ENCODE data around the gene CNFN. TPM values are rescaled to one million over a fixed set of nuclear protein-coding genes. Genes with fewer than 3 reads are reported as not detected.

The CNFN gene
- total RNA-seq, 2 donors from 2014 or later, result not detected

DNA sequence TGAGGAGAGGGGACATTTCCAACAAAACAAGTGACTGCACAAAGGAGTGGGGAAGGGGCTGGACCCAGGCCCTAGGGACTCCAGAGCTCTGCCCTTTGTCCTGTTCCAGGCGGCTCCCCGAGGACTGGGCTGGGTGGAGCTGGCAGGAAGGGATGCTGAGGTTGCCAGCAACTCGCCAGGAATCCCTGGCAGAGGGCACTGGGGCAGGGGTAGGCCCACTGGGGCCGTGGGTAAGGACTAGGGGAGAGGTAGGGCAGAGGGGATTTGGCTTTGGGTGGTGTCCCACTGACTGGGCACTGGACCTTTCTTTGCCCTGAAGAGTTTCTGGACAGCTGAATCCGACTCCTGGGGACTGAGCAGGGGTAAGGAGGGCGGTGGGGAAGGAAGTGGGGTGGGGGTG lies 29.2 kb upstream of the CNFN start:
- Mint-ChIP-seq H3K36me3 (peaks cover 8% of the 10 kb centered on the region in 2 donors), H3K27ac (no peak overlapping the region), H3K9me3 (no peaks in the 10 kb centered on the region)
- ATAC-seq (no peak), DNase-seq (ENCODE audit: low spot score in 2 of 2) (no peak)

DNA sequence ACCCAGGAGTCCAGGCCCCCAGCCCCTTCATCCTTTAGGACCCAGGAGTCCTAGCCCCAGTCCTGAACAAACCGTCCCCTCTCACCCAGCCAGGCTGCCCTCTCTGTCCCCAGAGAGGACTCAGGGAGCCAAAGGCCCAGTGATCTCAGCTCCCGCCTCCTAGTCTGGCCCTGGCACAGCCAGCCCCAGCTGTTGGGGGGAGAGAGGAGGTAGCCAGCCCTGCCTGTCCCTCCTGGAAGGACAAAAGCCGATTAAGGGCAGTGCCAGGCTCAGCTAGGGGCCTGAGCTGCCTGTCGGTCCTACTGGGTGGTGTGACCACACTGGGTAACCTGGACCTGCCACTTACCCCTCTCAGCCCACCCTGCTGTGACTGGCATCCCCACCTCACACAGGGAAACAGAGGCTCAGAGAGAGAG lies 22.6 kb upstream of the CNFN start:
- H3K27ac Mint-ChIP-seq, result peak overlapping the region in 1 of 2 donors; percentile 2
- H3K36me3 Mint-ChIP-seq, result no peaks in the 10 kb centered on the region
- ATAC-seq, result no peak
- DNase-seq (ENCODE audit: low spot score in 2 of 2), result no peak
- H3K9me3 Mint-ChIP-seq, result no peaks in the 10 kb centered on the region

DNA sequence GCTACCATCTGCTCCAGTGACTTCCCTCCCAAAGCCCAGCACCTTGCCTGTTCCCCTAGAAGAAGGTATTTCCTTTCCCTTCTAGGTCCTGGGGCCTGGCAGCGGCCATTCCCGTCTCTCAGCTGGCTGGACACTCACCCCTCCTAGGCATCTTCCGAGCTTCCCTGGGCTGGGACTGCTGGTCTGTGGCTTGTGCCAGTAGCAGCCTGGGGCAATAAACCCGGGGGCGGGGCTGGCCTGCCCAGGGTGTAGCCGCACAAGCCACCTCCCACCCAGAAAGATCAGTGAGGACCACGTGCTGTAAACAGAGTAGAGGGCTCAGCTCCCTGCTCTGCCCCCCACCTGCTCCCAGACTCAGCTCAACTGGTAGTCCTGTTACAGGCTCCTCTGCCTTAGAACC lies 22.1 kb upstream of the CNFN start:
- DNase-seq (ENCODE audit: low spot score in 2 of 2) (no peak), ATAC-seq (no peak)
- Mint-ChIP-seq H3K36me3 (no peaks in the 10 kb centered on the region), H3K27ac (peak overlapping the region; percentile 2 to 65), H3K9me3 (no peaks in the 10 kb centered on the region)

DNA sequence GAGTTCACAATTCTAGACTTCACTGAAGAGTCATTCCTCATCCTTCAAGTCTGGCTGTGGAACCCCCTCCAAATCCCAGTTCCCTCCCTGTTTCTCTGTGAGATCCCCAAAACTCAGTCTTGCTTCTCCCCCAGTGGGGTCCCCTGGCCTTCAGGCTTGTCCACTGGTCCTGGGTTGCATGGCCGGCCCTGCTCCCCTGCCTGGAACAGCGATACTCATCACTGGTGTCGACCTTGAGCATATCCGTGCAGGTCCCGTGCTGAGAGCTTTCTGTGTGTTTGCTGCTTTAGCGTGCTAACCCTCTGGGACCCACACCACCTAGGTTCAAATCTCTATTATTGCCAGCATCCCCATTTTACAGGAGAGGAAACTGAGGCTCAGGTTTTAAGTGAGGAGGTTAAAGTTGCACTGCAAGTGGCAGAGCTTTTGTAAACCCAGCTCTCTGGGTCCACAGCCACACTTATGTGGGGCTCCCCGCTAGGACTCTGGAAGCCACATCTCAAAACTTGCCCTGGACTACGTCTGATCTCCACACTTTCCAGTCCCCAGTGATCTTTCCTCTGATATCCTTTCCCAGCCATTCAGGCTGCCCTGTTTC lies 21.6 kb upstream of the CNFN start:
- H3K9me3 Mint-ChIP-seq, result no peaks in the 10 kb centered on the region
- H3K36me3 Mint-ChIP-seq, result no peaks in the 10 kb centered on the region
- peak overlapping the region; percentile 20 to 65 for H3K27ac Mint-ChIP-seq
- DNase-seq (ENCODE audit: low spot score in 2 of 2) (no peak), ATAC-seq (no peak)

DNA sequence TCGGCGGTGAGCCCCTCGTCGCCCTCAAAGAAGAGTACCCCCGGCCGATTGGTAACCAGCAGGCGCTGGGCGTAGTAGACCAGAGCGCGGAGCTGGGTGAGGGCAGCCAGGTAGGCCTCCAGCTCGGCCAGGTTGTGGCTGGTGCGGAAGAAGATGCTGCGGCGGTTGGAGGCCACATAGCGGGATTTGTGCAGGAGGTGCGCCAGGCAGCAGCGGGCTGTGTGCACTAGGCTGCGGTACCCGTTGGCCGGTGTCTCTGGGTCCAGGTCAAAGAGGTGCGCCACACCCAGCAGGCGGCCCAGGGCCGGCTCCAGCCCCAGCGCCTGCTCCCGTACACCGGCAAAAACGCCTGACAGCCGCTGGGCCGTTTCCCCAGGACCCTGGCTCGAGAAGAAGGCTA lies 20.3 kb upstream of the CNFN start:
- Mint-ChIP-seq H3K36me3 (no peaks in the 10 kb centered on the region), H3K27ac (no peak overlapping the region), H3K9me3 (no peaks in the 10 kb centered on the region)
- ATAC-seq (no peak), DNase-seq (ENCODE audit: low spot score in 2 of 2) (no peak)

DNA sequence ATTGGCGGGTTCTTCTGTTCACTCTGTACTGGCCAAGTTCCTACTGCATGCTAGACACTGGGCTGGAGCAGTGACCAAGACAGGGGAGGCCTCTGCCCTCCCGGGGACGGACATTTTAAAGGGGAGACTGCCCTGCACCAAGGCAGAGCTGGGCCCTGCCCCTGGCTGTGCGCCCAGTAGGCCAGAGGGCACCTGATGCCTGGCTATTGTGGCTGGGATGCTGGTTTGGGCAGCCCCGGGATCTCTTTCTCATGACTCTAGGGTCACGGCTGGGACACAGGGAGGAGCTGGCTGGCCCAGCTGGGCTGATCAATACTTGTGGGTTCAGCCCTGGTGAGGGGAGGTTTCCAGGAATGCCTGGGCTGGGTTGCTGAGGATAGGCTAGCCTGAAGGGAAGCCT lies 19.4 kb upstream of the CNFN start:
- Mint-ChIP-seq H3K9me3 (no peaks in the 10 kb centered on the region), H3K27ac (peak overlapping the region in 1 of 2 donors; percentile 55), H3K36me3 (no peaks in the 10 kb centered on the region)
- ATAC-seq (peak in 1 of 2 donors; percentile 5), DNase-seq (ENCODE audit: low spot score in 2 of 2) (no peak)

DNA sequence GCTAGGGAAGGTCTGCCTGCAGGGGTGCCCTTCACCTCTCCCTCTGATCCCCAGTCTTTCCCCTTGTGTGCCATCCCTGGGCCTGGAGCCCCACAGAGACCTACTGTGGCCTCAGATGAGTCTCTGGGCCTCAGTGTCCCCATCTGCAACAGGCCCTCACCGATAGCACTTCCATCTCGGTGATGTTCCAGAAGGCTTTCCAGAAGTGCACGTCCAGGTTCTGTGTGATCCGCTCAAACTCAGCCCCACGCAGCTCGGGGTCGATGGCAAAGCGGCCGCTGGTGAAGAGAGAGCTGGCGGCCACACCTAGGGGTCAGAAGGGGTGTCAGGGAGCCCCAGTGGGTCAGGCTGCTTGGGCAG lies 17.7 kb upstream of the CNFN start:
- ATAC-seq, result no peak
- DNase-seq (ENCODE audit: low spot score in 2 of 2), result no peak
- no peak overlapping the region for H3K27ac Mint-ChIP-seq
- no peaks in the 10 kb centered on the region for H3K9me3 Mint-ChIP-seq
- H3K36me3 Mint-ChIP-seq, result no peaks in the 10 kb centered on the region

DNA sequence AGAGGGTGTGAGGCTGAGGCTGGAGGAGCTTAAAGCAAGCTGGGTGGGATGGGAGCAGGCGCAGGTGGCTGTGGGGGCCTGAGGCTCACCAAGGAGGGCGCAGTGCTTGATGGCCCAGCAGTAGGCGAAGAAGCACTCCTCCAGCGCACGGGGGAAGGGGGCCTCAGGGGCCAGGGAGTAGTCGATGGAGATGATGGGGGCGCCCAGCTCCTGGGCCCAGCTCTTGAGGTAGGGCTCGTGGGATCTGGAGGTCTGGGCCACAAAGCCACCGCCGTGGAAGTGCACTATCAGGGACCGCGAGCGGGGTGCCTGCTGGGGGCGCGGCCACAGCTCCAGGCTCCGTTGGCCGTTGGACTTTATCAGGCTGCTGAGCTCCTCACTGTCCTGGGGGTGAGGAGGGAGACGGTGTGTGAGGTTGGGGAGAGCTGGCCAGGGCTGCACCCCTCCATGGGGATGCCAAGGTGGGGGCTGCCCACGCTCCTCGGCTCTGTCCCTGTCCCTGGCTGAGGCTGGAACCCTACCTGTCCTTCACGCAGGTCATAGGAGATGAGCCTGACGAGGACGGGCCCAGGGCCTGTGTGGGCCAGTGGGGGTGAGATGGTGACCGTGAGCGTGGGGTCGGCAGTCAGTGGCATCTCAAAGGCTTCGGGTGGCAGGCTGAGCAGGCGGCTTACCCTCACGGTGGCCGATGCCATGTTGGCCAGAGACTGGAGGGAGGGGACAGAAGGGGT lies 17.2 kb upstream of the CNFN start:
- no peaks in the 10 kb centered on the region for H3K9me3 Mint-ChIP-seq
- peak in 1 of 2 donors; percentile 24 for ATAC-seq
- no peaks in the 10 kb centered on the region for H3K36me3 Mint-ChIP-seq
- no peak for DNase-seq (ENCODE audit: low spot score in 2 of 2)
- H3K27ac Mint-ChIP-seq, result no peak overlapping the region

DNA sequence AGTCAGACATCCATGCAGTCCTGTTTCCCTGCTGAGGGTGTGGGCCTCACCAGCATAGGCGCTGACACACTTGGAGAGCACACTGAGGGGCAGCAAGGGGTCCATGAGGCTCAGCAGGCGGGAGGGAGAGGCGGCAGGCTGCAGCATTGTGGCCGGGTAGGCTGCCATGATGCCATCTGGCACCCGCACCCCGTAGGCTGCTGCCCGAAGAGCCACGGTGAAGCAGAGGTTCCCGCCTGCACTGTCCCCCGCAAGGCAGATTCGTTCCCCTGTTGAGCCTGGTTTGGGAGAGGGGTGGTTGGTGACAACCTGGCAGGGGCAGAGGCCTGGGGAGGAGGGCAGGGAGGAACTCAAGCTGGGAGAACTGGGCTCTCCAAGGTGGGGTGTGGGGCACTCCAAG lies 16.0 kb upstream of the CNFN start:
- ATAC-seq, result no peak
- no peak for DNase-seq (ENCODE audit: low spot score in 2 of 2)
- Mint-ChIP-seq H3K27ac (no peak overlapping the region), H3K36me3 (no peaks in the 10 kb centered on the region), H3K9me3 (no peaks in the 10 kb centered on the region)

DNA sequence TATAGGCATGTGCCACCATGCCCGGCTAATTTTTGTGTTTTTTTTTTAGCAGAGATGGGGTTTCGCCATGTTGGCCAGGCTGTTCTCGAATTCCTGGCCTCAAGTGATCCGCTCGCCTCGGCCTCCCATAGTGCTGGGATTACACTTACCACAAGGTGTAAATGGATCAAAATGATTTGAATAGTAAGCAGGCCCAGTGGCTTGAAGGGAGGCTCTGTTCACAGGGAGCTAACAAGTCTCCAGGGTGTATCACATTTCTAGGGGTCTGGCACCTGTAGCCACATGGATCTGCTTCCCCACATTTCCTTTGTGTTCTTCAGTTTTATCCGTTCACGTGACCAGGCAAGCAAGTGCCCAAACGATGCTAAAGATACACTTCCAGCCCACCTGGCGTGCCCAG lies 13.5 kb upstream of the CNFN start:
- Mint-ChIP-seq H3K9me3 (no peaks in the 10 kb centered on the region), H3K27ac (no peak overlapping the region), H3K36me3 (peaks cover 0 to 6% of the 10 kb centered on the region in 2 donors)
- no peak for ATAC-seq
- DNase-seq (ENCODE audit: low spot score in 2 of 2), result no peak

DNA sequence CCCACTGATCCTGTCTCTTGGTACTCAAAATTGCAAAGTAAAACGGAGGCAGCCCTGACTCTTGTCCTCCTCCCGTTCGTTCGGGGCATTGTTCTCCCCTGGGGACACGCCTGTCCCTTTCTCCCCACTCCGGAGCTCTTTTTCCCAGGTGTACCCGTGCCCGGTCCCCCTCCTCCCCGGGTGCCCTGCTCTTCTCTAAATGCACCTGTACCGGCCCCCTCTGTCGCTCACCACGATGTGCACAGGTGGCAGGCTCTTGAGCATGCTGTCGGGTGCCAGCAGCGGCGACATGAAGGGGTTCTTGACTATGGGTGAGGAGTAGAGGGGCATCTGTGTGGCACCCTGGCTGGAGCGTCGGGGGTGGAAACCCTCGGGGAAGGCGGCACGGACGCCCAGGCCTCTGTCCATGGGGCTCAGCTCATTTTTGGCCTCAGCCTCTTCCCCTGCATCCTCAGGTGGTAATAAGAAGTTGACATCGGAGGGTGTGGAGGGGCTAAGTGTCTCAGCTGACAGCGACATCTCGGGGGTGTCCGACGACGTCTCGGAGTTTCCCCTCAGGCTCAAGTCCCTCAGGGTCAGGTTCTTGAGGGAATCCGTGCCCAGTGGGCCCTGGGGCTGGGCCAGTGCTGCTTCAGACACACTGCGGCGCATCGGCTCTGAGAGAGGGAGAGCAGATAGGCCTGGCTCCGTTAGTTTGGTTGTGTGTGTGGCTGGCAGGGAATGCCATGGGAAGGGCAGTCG lies 12.4 kb upstream of the CNFN start:
- Mint-ChIP-seq H3K27ac (peak overlapping the region in 1 of 2 donors; percentile 55), H3K9me3 (no peaks in the 10 kb centered on the region), H3K36me3 (peaks cover 0 to 6% of the 10 kb centered on the region in 2 donors)
- DNase-seq (ENCODE audit: low spot score in 2 of 2) (no peak), ATAC-seq (no peak)

DNA sequence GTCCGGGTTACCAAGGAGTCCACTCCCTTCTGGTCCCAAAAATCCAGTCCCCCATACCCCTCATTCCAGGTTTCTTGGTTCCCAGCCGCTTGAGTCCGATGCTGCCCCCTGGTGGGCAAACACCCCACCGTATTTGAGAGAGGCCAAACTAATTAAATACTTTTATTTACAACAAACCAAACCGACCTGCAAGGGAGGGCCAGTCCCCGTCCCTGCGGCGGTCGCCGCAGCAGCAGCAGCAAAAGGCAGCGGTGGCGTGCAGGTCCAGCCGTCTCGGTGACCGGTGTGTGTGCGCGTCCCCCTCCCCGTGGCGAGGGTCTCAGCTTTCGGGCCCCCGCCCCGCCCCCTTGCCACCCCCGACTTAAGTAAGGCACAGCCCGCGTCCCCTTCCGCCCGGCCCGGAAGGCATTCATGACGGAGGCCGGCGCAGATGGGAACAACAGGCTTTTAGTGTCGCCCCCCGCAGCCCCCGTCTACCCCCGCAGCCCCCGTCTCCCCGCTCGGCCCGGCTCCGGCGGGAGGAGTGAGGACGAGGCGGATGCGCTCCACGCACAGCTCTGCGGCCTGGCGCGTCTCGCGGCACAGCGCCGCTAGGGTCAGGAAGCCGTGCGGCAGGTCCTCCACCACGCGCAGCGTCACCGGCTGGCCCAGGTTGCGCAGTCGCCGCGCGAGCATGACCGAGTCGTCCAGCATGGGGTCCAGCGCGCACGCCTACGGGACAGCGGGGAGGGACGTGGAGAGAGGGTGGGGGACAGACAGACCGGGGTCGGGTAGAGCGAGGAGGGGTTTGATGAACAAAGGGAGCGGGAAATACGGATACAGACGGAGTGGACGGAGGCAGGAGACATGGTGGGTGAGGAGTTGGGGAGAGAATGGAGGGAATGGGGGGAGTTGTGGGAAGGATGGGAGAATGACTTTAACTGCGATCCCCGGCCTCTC lies 11.5 kb upstream of the CNFN start:
- Mint-ChIP-seq H3K27ac (peak overlapping the region; percentile 55 to 88), H3K9me3 (no peaks in the 10 kb centered on the region), H3K36me3 (peaks cover 0 to 6% of the 10 kb centered on the region in 2 donors)
- peak; percentile 52 to 54 for ATAC-seq
- DNase-seq (ENCODE audit: low spot score in 2 of 2), result peak; percentile 72 to 79

DNA sequence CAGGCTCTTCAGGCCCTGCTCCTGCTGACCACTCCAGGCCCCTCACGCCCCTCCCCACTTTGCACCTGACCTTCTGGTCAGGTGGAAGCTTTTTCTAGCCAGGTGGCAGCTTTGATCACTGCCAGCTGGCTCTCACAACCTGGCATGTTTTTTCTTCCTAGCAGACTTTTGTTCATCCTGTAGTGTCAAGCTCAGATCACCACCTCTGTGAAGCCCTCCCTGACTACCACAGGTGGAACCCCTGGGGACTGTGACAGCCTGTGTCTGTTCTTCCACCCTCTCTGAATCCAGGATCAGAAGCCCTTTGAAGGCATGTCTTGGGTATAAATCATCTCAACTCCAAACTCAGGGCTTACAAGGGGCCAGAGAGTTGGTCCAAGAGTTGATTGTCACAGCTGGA lies 10.3 kb upstream of the CNFN start:
- ATAC-seq, result no peak
- H3K36me3 Mint-ChIP-seq, result peaks cover 0 to 6% of the 10 kb centered on the region in 2 donors
- no peak overlapping the region for H3K27ac Mint-ChIP-seq
- no peaks in the 10 kb centered on the region for H3K9me3 Mint-ChIP-seq
- no peak for DNase-seq (ENCODE audit: low spot score in 2 of 2)

DNA sequence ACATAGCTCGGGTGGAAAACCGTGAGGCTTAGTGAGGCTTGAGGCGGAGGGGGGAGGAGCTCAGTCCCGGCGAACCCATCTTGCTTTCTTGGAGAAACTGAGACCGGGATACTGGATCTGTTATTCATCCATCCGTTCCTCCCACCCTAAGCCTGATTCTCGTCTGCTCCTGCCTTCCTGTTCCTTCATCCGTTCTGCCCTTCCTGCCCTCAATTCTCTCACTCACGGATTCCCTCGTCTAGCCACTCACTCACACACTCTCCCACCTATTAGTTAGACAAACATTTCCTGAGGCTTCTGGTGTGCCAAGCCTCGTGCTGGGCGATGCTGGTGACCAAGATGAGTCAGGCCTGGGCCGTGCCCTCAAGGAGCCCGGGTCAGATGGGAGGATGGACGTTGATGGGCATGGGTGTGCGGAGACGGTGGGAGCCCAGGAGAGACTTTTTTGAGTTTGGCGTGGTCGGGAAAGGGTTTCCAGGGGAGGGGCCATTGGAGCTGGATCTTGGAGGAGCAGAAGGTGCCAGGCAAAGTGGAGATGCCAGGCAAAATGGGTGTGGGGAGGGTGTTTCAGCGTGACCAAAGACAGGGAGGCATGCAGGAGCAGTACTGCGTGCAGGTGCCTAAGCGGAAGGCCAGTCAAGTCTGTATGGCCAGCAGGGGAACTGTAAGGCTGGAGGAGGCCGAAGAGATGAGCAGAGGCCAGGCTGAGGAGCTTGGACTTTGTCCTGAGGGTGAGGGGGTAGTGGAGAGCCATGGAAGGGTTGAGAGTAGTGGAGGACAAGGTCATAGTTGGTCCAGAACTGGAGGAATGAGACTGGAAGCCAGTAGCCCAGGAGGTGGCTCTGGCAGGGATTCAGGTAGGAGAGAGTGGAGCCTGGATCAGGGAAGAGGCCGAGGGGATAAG lies 7.4 kb upstream of the CNFN start:
- ATAC-seq (peak in 1 of 2 donors; percentile 28), DNase-seq (ENCODE audit: low spot score in 2 of 2) (no peak)
- H3K36me3 Mint-ChIP-seq, result peaks cover 0 to 6% of the 10 kb centered on the region in 2 donors
- H3K27ac Mint-ChIP-seq, result peak overlapping the region; percentile 93 to 98
- H3K9me3 Mint-ChIP-seq, result no peaks in the 10 kb centered on the region

DNA sequence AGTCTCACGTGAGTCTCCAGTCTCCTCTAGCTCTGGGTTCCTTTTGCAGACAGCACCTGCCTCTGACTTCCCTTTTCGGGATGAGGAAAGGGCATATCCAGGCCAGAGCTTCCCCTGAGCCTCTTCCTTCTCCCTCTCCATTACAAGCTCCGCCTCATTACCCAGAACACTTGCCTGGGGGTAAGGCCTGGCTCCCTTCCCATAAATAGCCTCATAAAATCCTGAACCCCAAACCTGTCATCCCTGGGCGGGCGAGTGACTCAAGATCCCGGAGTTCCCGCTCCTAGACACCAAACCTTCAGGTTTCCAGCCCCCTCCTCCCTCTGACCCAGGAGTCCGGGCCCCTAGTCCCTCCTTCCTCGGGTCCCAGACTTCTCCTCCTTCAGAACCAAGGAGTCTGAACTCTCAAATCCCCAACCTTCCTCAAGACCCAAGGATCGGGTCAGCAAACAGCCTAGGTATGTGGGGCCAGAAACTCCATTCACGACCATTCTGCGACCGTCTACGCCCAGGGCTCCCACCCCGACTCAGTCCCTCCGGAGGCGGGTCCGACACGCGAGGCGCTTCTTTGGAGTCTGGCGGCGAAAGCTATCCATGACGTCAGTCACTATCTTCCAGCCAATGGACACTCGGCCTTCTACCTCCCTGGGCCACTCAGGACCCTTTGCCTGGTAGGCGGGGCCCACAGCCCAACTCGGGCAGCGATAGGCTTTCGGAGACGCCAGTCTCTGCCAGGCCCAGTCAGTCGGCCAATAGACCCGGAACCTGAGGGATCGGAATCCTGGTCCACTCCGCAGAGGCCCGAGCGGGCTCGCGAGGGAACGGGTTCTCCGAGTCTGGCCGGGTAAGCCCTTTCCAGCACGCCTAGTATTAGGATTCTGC lies 6.5 kb upstream of the CNFN start:
- peaks cover 0 to 6% of the 10 kb centered on the region in 2 donors for H3K36me3 Mint-ChIP-seq
- ATAC-seq (peak; percentile 98), DNase-seq (ENCODE audit: low spot score in 2 of 2) (peak; percentile 100)
- no peaks in the 10 kb centered on the region for H3K9me3 Mint-ChIP-seq
- H3K27ac Mint-ChIP-seq, result peak overlapping the region; percentile 93 to 98
